A549 (cell line): ENCODE data around the gene TDRD3. TPM values are rescaled to one million over a fixed set of nuclear protein-coding genes. Genes with fewer than 3 reads are reported as not detected.

Experiments
- ATAC-seq, 2 experiments: fragments of 200-7000 bp in 1 of 2; fragments of >200 bp in 1 of 2; cut with Nextera tagmentation in 1 of 2; cut with Tn5 transposase in 1 of 2; 3 replicates each; pipeline versions ENCODE4 v1.8.0 to v1.9.1; 2018 to 2020; ENCODE audit warnings: mild to moderate bottlenecking in 1 of 2, moderate library complexity in 1 of 2
- CTCF ChIA-PET: fragments of 300-600 bp; sonication (Branson Sonifier 250); formaldehyde crosslinking; extraction: SDS; loops from one replicate; lab custom pipeline; 2021; ENCODE audit warnings: antibody characterized with exemption, inconsistent platforms; lab: Yijun Ruan, JAX
- POLR2A ChIA-PET: fragments of 350-600 bp; formaldehyde crosslinking; extraction: SDS; loops from one replicate; lab custom pipeline; 2021; ENCODE audit warnings: antibody characterized with exemption, inconsistent platforms; lab: Yijun Ruan, JAX
- DNase-seq, 2 experiments: peaks; one replicate each; pipeline versions ENCODE4 v3.0.0 to v3.0.0-alpha.2; 2011 to 2016; ENCODE audit warnings: low read depth in 1 of 2, low spot score in 1 of 2
- FAIRE-seq: peaks from 2 replicates; lab custom pipeline; 2011; peaks lifted over from hg19 to GRCh38; lab: Jason Lieb, UNC
- H3K27ac ChIP-seq, 2 experiments: fragments of >200 bp; sonication (Bioruptor Twin); formaldehyde crosslinking; 3 replicates each; pipeline ENCODE4 v1.5.1; 2016 to 2017
- H3K4me1 ChIP-seq: fragments of >200 bp; sonication (Bioruptor Twin); formaldehyde crosslinking; 3 replicates; pipeline ENCODE4 v1.6.1; 2016
- H3K4me2 ChIP-seq: fragments of >200 bp; sonication (Bioruptor Twin); formaldehyde crosslinking; 3 replicates; pipeline ENCODE4 v1.6.1; 2016
- H3K4me3 ChIP-seq: fragments of >200 bp; sonication (Bioruptor Twin); formaldehyde crosslinking; 3 replicates; pipeline ENCODE4 v1.5.1; 2016
- H3K9me3 ChIP-seq: fragments of >200 bp; sonication (Bioruptor Twin); formaldehyde crosslinking; 3 replicates; pipeline ENCODE4 v1.6.1; 2016
- CEBPB ChIP-seq, 2 experiments: fragments of >200 bp in 1 of 2; sonication (Bioruptor Twin) in 1 of 2; formaldehyde crosslinking in 1 of 2; IDR thresholded peaks; 2 replicates each; pipeline ENCODE4 v1.6.1; 2012 to 2016
- CHD2 ChIP-seq: fragments of 150-350 bp; IDR thresholded peaks from 2 replicates; pipeline ENCODE4 v1.6.1; 2014; ENCODE audit warnings: low read length; ENCODE audit not compliant: partially characterized antibody
- CHD4 ChIP-seq: fragments of 200-600 bp; sonication (generic); IDR thresholded peaks from 2 replicates; pipeline ENCODE4 v1.6.1; 2016; ENCODE audit warnings: antibody characterized with exemption, mild to moderate bottlenecking, borderline replicate concordance
- ESRRA ChIP-seq: fragments of 150-350 bp; IDR thresholded peaks from 2 replicates; pipeline ENCODE4 v1.6.1; 2014; ENCODE audit warnings: mild to moderate bottlenecking, low read length, borderline replicate concordance
- FOSB ChIP-seq: fragments of 250-450 bp; sonication (Bioruptor Pico); IDR thresholded peaks from 2 replicates; pipeline ENCODE4 v1.5.0; 2020; ENCODE audit warnings: mild to moderate bottlenecking, moderate library complexity
- FOSL2 ChIP-seq, 2 experiments: fragments of 450-650 bp in 1 of 2; fragments of >200 bp in 1 of 2; sonication (Bioruptor Twin) in 1 of 2; formaldehyde crosslinking; IDR thresholded peaks; 2 replicates each; pipeline versions ENCODE4 v1.5.0 to v1.6.1; 2016 to 2020; ENCODE audit warnings: mild to moderate bottlenecking in 1 of 2, moderate library complexity in 1 of 2
- GATA3 ChIP-seq: IDR thresholded peaks from 2 replicates; pipeline ENCODE4 v1.6.1; 2012; ENCODE audit warnings: borderline replicate concordance
- HOXA7 ChIP-seq: fragments of 250-450 bp; sonication (Bioruptor Pico); IDR thresholded peaks from 2 replicates; pipeline ENCODE4 v1.5.0; 2020; ENCODE audit warnings: mild to moderate bottlenecking, moderate library complexity
- HOXB13 ChIP-seq: fragments of 250-450 bp; sonication (Bioruptor Pico); IDR thresholded peaks from 2 replicates; pipeline ENCODE4 v1.5.0; 2020; ENCODE audit warnings: low read depth, mild to moderate bottlenecking, moderate library complexity
- JUN ChIP-seq, 2 experiments: fragments of >200 bp; sonication (Bioruptor Twin); formaldehyde crosslinking; IDR thresholded peaks; 2 replicates in 1 of 2; 3 replicates in 1 of 2; pipeline ENCODE4 v1.6.1; 2016 to 2017
- MAFK ChIP-seq: fragments of 450-650 bp; IDR thresholded peaks from 2 replicates; pipeline ENCODE4 v1.6.1; 2014; ENCODE audit not compliant: partially characterized antibody
- MYC ChIP-seq: IDR thresholded peaks from 2 replicates; pipeline ENCODE4 v1.6.1; 2012; ENCODE audit warnings: mild to moderate bottlenecking, inconsistent platforms, low read length, improper control_type of control experiment, borderline replicate concordance
- NFE2L2 ChIP-seq: fragments of 150-350 bp; conservative IDR thresholded peaks from 2 replicates; pipeline ENCODE4 v1.6.1; 2014; ENCODE audit warnings: low read length
- PHF8 ChIP-seq: fragments of 200-600 bp; sonication (generic); IDR thresholded peaks from 2 replicates; pipeline ENCODE4 v1.6.1; 2016; ENCODE audit warnings: low read depth, mild to moderate bottlenecking, antibody characterized with exemption, moderate library complexity, borderline replicate concordance
- POLR2A ChIP-seq: IDR thresholded peaks from 2 replicates; pipeline ENCODE4 v1.6.1; 2012; ENCODE audit warnings: mild to moderate bottlenecking, low read length
- TP53 ChIP-seq: fragments of 250-450 bp; sonication (Bioruptor Pico); IDR thresholded peaks from 2 replicates; pipeline ENCODE4 v1.5.0; 2021; ENCODE audit warnings: mild to moderate bottlenecking, moderate library complexity
- ZNF302 ChIP-seq: fragments of 250-450 bp; sonication (Bioruptor Pico); IDR thresholded peaks from 2 replicates; pipeline ENCODE4 v1.9.0; 2021; ENCODE audit warnings: inconsistent platforms, mild to moderate bottlenecking, moderate library complexity
- ZSCAN20 ChIP-seq: fragments of 250-450 bp; sonication (Bioruptor Pico); IDR thresholded peaks from 2 replicates; pipeline ENCODE4 v1.8.0; 2022; ENCODE audit warnings: mild to moderate bottlenecking, moderate library complexity
- WGBS: methylation state at CpG from one replicate; pipeline ENCODE4 v1.1.6; 2017; ENCODE audit errors: missing lambda C conversion rate; 5-methylcytosine and 5-hydroxymethylcytosine counted together
- polyA minus RNA-seq: library from RNA; depleted of rRNA, polyadenylated mRNA; stranded (reverse); fragments of >200 nt; gene quantifications from 2 replicates; pipeline ENCODE4 v1.2.3, GENCODE V29; 2011; rRNA and poly(A)+ RNA removed
- polyA plus RNA-seq, 4 experiments: library from polyadenylated mRNA; depleted of rRNA in 3 of 4; stranded (reverse); fragments of >200 nt; fragmentation: RNase III in 1 of 4; extraction: RNeasy Plus Mini Kit Qiagen cat#74134 plus additional on column Dnase treatment in 1 of 4; gene quantifications; 2 replicates in 3 of 4; 3 replicates in 1 of 4; pipeline ENCODE4 v1.2.3, GENCODE V29; 2011 to 2017
- TF ChIP-seq, protein P1 (sequence below): fragments of 200-600 bp; sonication (generic); IDR thresholded peaks from 2 replicates; pipeline ENCODE4 v1.6.1; 2016; ENCODE audit warnings: antibody characterized with exemption, mild to moderate bottlenecking, moderate library complexity
- TF ChIP-seq, protein P2 (sequence below): fragments of 250-450 bp; sonication (Bioruptor Pico); IDR thresholded peaks from 2 replicates; pipeline ENCODE4 v1.5.0; 2021; ENCODE audit warnings: mild to moderate bottlenecking, moderate library complexity, borderline replicate concordance
- TF ChIP-seq, protein P3 (sequence below): IDR thresholded peaks from 2 replicates; pipeline ENCODE4 v1.6.1; 2012; ENCODE audit warnings: low read depth, borderline replicate concordance
- TF ChIP-seq, protein P4 (sequence below): fragments of >200 bp; sonication (Bioruptor Twin); formaldehyde crosslinking; IDR thresholded peaks from 3 replicates; pipeline ENCODE4 v1.5.1; 2016

TDRD3 gene
- polyA plus RNA-seq (2011; rRNA removed): 9.6 and 11.8 TPM in 2 replicates
- polyA plus RNA-seq (2012; cell fraction: cytosol; rRNA removed): 1.7 and 2.1 TPM in 2 replicates
- 0.73 and 1.5 TPM in 2 replicates for polyA plus RNA-seq (2012; cell fraction: nucleus; rRNA removed)
- polyA plus RNA-seq (2017; fragmentation: RNase III; extraction: RNeasy Plus Mini Kit Qiagen cat#74134 plus additional on column Dnase treatment): 5.6 to 6.1 TPM (median 5.7 TPM) in 3 replicates
- 6.6 and 9.2 TPM in 2 replicates for polyA minus RNA-seq

DNA sequence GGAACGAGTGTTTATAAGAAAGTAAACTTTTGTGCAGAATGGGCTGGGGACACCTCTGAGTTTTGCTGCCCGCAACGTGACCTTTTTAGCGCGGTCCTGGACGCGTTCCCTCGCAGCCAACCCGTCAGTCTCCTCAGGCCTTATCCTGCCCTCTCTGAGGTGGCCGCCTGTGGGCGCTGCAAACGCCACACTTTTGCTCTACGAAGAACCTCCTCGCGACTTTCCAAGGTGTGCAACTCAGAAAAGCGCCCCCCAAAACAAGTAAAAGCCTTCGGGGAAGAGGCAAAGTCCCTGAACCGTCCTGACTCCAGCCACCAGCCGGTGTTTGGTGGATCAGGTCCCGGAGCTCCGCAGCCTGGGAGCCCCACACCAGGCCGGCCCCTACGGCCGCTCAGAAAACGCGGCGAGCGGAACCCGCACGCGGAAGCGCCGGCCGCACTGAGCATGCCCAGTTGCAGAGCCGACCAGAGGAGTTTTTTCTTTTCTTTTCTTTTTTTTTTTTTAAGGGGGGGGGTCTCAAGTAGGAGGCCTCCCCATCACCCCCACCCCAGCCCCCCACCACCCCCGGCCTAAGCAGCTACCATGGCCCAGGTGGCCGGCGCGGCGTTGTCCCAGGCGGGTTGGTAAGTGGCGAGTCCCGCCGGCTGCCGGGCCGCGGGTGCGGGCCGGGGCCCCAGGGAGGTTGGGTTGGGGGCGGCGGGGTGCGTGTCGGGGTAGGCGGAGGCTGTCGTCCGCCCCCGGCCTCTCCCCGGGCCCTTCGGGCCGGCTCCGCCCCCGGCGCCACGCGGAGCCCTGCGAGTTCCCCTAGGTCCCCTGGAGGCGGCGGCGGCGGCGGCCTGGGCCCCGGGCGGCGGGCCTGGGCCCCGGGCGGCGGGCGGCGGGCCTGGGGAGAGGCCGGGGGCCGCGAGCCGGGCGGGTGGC is at the start of gene TDRD3:
Gene TDRD3 (plus strand): TSS at position 438 of the 921 bp plus-strand sequence. CDS start 145 bp downstream, at position 583.
- CTCF ChIA-PET: interaction anchor here (1.2 to 1.4 kb wide), 3 partner anchors 11 to 715 kb away, joined by 3 to 5 read pairs (median 4); no protein-coding TSS in a partner anchor
- peak within 1 kb of the TSS; percentile 91 to 100 for H3K27ac ChIP-seq
- H3K4me2 ChIP-seq: peak within 1 kb of the TSS; percentile 87
- peaks cover 22% of the 10 kb centered on the region for H3K4me1 ChIP-seq
- no peak for FAIRE-seq
- peak within 1 kb of the TSS; percentile 68 for H3K4me3 ChIP-seq
- WGBS: 1% methylated on average over 27 of the region's 84 CpGs
- POLR2A ChIA-PET: interaction anchor here (1.4 kb wide), 1 partner anchor 34 kb away, joined by 4 read pairs; no protein-coding TSS in a partner anchor
- no peak for TF ChIP-seq ZSCAN20 (CRISPR knock-in tag)
- no peak for TF ChIP-seq FOSL2 (IDR thresholded peaks at IDR 0.05)
- TF ChIP-seq FOSL2 (CRISPR knock-in tag; IDR thresholded peaks at IDR 0.05): no peak
- TF ChIP-seq ESRRA: no peak
- TF ChIP-seq MAFK: no peak
- no peak for TF ChIP-seq NFE2L2
- TF ChIP-seq, protein P1, sequence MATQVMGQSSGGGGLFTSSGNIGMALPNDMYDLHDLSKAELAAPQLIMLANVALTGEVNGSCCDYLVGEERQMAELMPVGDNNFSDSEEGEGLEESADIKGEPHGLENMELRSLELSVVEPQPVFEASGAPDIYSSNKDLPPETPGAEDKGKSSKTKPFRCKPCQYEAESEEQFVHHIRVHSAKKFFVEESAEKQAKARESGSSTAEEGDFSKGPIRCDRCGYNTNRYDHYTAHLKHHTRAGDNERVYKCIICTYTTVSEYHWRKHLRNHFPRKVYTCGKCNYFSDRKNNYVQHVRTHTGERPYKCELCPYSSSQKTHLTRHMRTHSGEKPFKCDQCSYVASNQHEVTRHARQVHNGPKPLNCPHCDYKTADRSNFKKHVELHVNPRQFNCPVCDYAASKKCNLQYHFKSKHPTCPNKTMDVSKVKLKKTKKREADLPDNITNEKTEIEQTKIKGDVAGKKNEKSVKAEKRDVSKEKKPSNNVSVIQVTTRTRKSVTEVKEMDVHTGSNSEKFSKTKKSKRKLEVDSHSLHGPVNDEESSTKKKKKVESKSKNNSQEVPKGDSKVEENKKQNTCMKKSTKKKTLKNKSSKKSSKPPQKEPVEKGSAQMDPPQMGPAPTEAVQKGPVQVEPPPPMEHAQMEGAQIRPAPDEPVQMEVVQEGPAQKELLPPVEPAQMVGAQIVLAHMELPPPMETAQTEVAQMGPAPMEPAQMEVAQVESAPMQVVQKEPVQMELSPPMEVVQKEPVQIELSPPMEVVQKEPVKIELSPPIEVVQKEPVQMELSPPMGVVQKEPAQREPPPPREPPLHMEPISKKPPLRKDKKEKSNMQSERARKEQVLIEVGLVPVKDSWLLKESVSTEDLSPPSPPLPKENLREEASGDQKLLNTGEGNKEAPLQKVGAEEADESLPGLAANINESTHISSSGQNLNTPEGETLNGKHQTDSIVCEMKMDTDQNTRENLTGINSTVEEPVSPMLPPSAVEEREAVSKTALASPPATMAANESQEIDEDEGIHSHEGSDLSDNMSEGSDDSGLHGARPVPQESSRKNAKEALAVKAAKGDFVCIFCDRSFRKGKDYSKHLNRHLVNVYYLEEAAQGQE: no peak
- TF ChIP-seq, protein P2, sequence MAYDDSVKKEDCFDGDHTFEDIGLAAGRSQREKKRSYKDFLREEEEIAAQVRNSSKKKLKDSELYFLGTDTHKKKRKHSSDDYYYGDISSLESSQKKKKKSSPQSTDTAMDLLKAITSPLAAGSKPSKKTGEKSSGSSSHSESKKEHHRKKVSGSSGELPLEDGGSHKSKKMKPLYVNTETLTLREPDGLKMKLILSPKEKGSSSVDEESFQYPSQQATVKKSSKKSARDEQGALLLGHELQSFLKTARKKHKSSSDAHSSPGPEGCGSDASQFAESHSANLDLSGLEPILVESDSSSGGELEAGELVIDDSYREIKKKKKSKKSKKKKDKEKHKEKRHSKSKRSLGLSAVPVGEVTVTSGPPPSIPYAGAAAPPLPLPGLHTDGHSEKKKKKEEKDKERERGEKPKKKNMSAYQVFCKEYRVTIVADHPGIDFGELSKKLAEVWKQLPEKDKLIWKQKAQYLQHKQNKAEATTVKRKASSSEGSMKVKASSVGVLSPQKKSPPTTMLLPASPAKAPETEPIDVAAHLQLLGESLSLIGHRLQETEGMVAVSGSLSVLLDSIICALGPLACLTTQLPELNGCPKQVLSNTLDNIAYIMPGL (CRISPR knock-in tag): 0 out of 2 replicates have a peak, but pooled peaks have one; percentile 48
- TF ChIP-seq CHD2: no peak
- TF ChIP-seq MYC: no peak; the same call in 1 of the 2 replicates
- TF ChIP-seq CEBPB (IDR thresholded peaks at IDR 0.05): no peak
- TF ChIP-seq PHF8: peak; percentile 67
- TF ChIP-seq, protein P3, sequence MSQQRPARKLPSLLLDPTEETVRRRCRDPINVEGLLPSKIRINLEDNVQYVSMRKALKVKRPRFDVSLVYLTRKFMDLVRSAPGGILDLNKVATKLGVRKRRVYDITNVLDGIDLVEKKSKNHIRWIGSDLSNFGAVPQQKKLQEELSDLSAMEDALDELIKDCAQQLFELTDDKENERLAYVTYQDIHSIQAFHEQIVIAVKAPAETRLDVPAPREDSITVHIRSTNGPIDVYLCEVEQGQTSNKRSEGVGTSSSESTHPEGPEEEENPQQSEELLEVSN: 0 out of 2 replicates have a peak, but pooled peaks have one; percentile 54
- TF ChIP-seq FOSB: no peak
- no peak for TF ChIP-seq HOXB13 (CRISPR knock-in tag)
- TF ChIP-seq CHD4: no peak
- TF ChIP-seq TP53 (CRISPR knock-in tag): no peak
- peak; percentile 68 for TF ChIP-seq POLR2A
- no peak for TF ChIP-seq ZNF302 (CRISPR knock-in tag)
- TF ChIP-seq GATA3: no peak
- TF ChIP-seq HOXA7 (CRISPR knock-in tag): no peak
- TF ChIP-seq, protein P4, sequence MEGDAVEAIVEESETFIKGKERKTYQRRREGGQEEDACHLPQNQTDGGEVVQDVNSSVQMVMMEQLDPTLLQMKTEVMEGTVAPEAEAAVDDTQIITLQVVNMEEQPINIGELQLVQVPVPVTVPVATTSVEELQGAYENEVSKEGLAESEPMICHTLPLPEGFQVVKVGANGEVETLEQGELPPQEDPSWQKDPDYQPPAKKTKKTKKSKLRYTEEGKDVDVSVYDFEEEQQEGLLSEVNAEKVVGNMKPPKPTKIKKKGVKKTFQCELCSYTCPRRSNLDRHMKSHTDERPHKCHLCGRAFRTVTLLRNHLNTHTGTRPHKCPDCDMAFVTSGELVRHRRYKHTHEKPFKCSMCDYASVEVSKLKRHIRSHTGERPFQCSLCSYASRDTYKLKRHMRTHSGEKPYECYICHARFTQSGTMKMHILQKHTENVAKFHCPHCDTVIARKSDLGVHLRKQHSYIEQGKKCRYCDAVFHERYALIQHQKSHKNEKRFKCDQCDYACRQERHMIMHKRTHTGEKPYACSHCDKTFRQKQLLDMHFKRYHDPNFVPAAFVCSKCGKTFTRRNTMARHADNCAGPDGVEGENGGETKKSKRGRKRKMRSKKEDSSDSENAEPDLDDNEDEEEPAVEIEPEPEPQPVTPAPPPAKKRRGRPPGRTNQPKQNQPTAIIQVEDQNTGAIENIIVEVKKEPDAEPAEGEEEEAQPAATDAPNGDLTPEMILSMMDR: peak; percentile 66
- peak in 1 of 2 experiments; percentile 2; a peak in 1 of 5 replicates for TF ChIP-seq JUN (IDR thresholded peaks at IDR 0.05)
- no peaks in the 10 kb centered on the region for H3K9me3 ChIP-seq
- peak; percentile 55 to 88 for DNase-seq
- peak; percentile 79 to 88 for ATAC-seq
